AG04449 (cell line): ENCODE measurements around the gene ADAMTSL2.

Experiments used
- CTCF ChIA-PET: fragments of 350-600 bp; formaldehyde crosslinking; extraction: SDS; loops from one replicate; lab custom pipeline; 2021; ENCODE audit warnings: antibody characterized with exemption; lab: Yijun Ruan, JAX
- POLR2A ChIA-PET: fragments of 400-600, 350-600 bp; formaldehyde crosslinking; extraction: SDS; loops from one replicate; lab custom pipeline; 2020; ENCODE audit warnings: antibody characterized with exemption, inconsistent platforms; lab: Yijun Ruan, JAX
- DNase-seq: peaks from one replicate; pipeline ENCODE4 v3.0.0-alpha.2; 2010; ENCODE audit warnings: low read depth, low spot score
- H3K4me3 ChIP-seq: 2 replicates; pipeline ENCODE4 v1.5.1; 2011; ENCODE audit warnings: low read depth, mild to moderate bottlenecking, control low read depth, low read length
- CTCF ChIP-seq: IDR thresholded peaks from one replicate; pipeline ENCODE4 v1.5.1; 2011; ENCODE audit warnings: mild to moderate bottlenecking, moderate library complexity, low read length, control low read depth, inconsistent platforms; ENCODE audit not compliant: insufficient read depth; ENCODE audit errors: missing control alignments

ADAMTSL2 gene

GRCh38 chr9:133595910-133596309, 61.4 kb downstream of the ADAMTSL2 start:
- DNase-seq = no peak
- no peak for TF ChIP-seq CTCF
- H3K4me3 ChIP-seq = no peak overlapping the region
- CTCF ChIA-PET = no interaction called here
- POLR2A ChIA-PET = no interaction called here

DNA sequence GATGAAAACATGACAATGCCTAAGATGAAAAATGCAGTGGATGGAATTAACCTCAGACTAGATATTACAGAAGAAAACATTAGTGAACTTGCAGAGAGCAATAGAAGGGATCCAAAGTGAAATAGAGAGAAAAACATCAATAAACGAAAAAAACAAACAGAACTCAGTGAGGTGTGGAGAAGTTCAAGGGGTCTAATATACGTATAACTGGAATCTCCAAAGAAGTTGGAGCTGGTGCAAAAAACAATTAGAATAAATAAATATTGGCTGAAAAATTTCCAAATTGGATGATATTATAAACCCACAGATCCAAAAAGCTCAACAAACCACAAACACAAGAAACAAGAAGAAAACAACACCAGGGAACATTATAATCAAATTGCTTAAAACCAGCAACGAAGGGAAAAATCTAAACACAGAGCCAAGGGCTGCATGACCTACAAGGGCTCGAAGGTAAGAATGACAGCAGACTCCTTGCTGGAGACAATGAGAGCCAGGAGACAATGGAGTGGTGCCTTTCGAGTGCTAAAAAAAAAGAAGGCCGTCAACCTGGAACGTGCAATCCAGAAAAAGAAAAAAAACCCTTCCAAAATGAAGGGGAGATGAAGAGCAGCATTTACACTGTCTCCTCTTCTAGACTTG, 62.9 kb downstream of the ADAMTSL2 start:
- TF ChIP-seq CTCF = no peak
- DNase-seq = no peak
- ChIA-PET CTCF (no interaction called here), POLR2A (no interaction called here)
- H3K4me3 ChIP-seq = no peak overlapping the region

GRCh38 chr9:133598978-133599377, 64.5 kb downstream of the ADAMTSL2 start:
- H3K4me3 ChIP-seq = no peak overlapping the region
- ChIA-PET CTCF (no interaction called here), POLR2A (no interaction called here)
- TF ChIP-seq CTCF = no peak
- DNase-seq = no peak

DNA sequence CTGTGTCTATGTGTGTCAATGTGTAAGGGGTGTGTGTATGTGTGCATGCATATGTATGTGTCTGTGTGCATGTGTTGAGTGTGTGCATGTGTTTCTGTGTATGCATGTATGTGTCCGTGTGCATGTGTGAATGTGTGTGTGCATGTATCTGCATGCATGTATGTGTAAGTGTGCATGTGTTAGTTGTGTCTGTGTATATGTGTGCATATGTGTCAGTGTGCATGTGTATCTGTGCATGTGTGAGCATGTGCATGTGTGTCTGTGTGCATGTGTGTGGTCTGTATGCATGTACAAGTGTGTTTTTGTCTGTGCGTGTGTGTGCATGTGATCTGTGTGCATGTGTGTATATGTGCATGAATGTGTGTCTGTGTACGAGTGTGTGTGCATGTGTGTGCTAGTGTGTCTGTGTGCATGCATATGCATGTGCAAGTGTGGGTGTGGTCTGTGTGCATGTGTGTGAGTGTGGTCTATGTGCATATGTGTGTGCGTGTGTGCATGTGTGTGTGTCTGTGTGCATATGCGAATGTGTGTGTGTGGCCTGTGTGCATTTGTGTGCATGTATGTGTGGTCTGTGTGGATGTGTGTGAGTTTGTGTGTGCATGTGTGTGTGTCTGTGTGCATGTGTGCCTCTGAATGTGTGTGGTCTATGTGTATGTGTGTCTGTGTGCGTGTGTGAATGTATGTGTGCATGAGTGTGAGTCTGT, 65.1 kb downstream of the ADAMTSL2 start:
- POLR2A ChIA-PET = no interaction called here
- CTCF ChIA-PET = no interaction called here
- no peak overlapping the region for H3K4me3 ChIP-seq
- DNase-seq = no peak
- TF ChIP-seq CTCF = no peak

DNA sequence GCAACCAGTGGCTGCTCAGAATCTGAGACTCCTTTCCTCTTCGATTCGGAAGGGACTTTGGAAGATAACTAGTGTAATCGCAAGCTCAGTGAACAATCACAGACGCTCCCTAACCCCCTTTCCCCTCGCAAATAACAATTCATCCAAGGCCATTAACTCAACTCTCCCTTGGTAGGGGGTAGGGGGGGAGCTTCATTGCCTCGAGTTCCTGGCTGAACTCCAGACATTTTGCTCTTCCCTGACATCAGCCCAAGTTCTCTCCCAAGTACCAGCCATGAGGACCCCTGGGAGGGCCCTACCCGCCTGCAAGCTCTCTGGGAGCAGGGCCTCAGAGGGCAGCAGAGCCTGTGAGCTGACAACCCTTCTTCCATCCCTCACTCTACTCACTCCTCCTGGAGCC, 66.2 kb downstream of the ADAMTSL2 start:
- no peak for TF ChIP-seq CTCF
- CTCF ChIA-PET = no interaction called here
- DNase-seq = no peak
- POLR2A ChIA-PET = no interaction called here
- no peak overlapping the region for H3K4me3 ChIP-seq

GRCh38 chr9:133601746-133602145, 67.2 kb downstream of the ADAMTSL2 start:
- POLR2A ChIA-PET = no interaction called here
- no peak for DNase-seq
- TF ChIP-seq CTCF = no peak
- CTCF ChIA-PET = no interaction called here
- H3K4me3 ChIP-seq = no peak overlapping the region
